Measurements from ENCODE around the gene ASB18.

Gene ASB18

GRCh38 chr2:236223675-236224074 is 40.5 kb downstream of the ASB18 start:
- H3K9me3 ChIP-seq (ENCODE audit: control insufficient read depth in 1 of 2, low read length in 2 of 2), result peaks cover 0 to 5% of the 10 kb centered on the region in 2 donors
- H3K27me3 ChIP-seq (ENCODE audit: control insufficient read depth in 1 of 2, insufficient read depth in 2 of 2, low read length in 2 of 2), result no peaks in the 10 kb centered on the region
- no peaks in the 10 kb centered on the region for H3K36me3 ChIP-seq (ENCODE audit: control insufficient read depth in 1 of 2, insufficient read depth in 2 of 2, low read length in 2 of 2)
- no peak overlapping the region for H3K4me3 ChIP-seq (ENCODE audit: low read depth in 1 of 2, low read length in 2 of 2)
- H3K9ac ChIP-seq (ENCODE audit: low read depth in 1 of 2, low read length in 2 of 2), result no peak overlapping the region
- H3K4me1 ChIP-seq (ENCODE audit: control insufficient read depth in 1 of 2, insufficient read depth in 2 of 2, low read length in 2 of 2), result no peaks in the 10 kb centered on the region
- H3K27ac ChIP-seq (ENCODE audit: low read depth, low read length), result no peak overlapping the region

- H3K9me3 ChIP-seq (ENCODE audit: control insufficient read depth in 1 of 2, low read length in 2 of 2), result peaks cover 0 to 5% of the 10 kb centered on the region in 2 donors
Measured at GRCh38 chr2:236221798-236222197, 42.4 kb downstream of the ASB18 start.

GRCh38 chr2:236219411-236219810 is 44.8 kb downstream of the ASB18 start:
- Histone ChIP-seq H3K9me3 (ENCODE audit: control insufficient read depth in 1 of 2, low read length in 2 of 2) (peaks cover 0 to 2% of the 10 kb centered on the region in 2 donors), H3K4me1 (ENCODE audit: control insufficient read depth in 1 of 2, insufficient read depth in 2 of 2, low read length in 2 of 2) (no peaks in the 10 kb centered on the region), H3K27ac (ENCODE audit: low read depth, low read length) (no peak overlapping the region), H3K9ac (ENCODE audit: low read depth in 1 of 2, low read length in 2 of 2) (no peak overlapping the region), H3K27me3 (ENCODE audit: control insufficient read depth in 1 of 2, insufficient read depth in 2 of 2, low read length in 2 of 2) (no peaks in the 10 kb centered on the region), H3K4me3 (ENCODE audit: low read depth in 1 of 2, low read length in 2 of 2) (no peak overlapping the region), H3K36me3 (ENCODE audit: control insufficient read depth in 1 of 2, insufficient read depth in 2 of 2, low read length in 2 of 2) (no peaks in the 10 kb centered on the region)

More at GRCh38 chr2:236221798-236222197, 42.4 kb downstream of the ASB18 start:
- no peak overlapping the region for H3K27ac ChIP-seq (ENCODE audit: low read depth, low read length)
- no peaks in the 10 kb centered on the region for H3K27me3 ChIP-seq (ENCODE audit: control insufficient read depth in 1 of 2, insufficient read depth in 2 of 2, low read length in 2 of 2)
- H3K36me3 ChIP-seq (ENCODE audit: control insufficient read depth in 1 of 2, insufficient read depth in 2 of 2, low read length in 2 of 2), result no peaks in the 10 kb centered on the region
- H3K9ac ChIP-seq (ENCODE audit: low read depth in 1 of 2, low read length in 2 of 2), result no peak overlapping the region
- H3K4me1 ChIP-seq (ENCODE audit: control insufficient read depth in 1 of 2, insufficient read depth in 2 of 2, low read length in 2 of 2), result no peaks in the 10 kb centered on the region
- no peak overlapping the region for H3K4me3 ChIP-seq (ENCODE audit: low read depth in 1 of 2, low read length in 2 of 2)

- H3K27me3 ChIP-seq (ENCODE audit: control insufficient read depth in 1 of 2, insufficient read depth in 2 of 2, low read length in 2 of 2), result no peaks in the 10 kb centered on the region
- H3K4me3 ChIP-seq (ENCODE audit: low read depth in 1 of 2, low read length in 2 of 2), result no peak overlapping the region
- no peaks in the 10 kb centered on the region for H3K9me3 ChIP-seq (ENCODE audit: control insufficient read depth in 1 of 2, low read length in 2 of 2)
- no peaks in the 10 kb centered on the region for H3K4me1 ChIP-seq (ENCODE audit: control insufficient read depth in 1 of 2, insufficient read depth in 2 of 2, low read length in 2 of 2)
- no peaks in the 10 kb centered on the region for H3K36me3 ChIP-seq (ENCODE audit: control insufficient read depth in 1 of 2, insufficient read depth in 2 of 2, low read length in 2 of 2)
- H3K27ac ChIP-seq (ENCODE audit: low read depth, low read length), result no peak overlapping the region
- no peak overlapping the region for H3K9ac ChIP-seq (ENCODE audit: low read depth in 1 of 2, low read length in 2 of 2)
Measured at GRCh38 chr2:236217926-236218325, 46.3 kb downstream of the ASB18 start.

GRCh38 chr2:236216711-236217110 is 47.5 kb downstream of the ASB18 start:
- H3K4me3 ChIP-seq (ENCODE audit: low read depth in 1 of 2, low read length in 2 of 2), result no peak overlapping the region
- no peak overlapping the region for H3K9ac ChIP-seq (ENCODE audit: low read depth in 1 of 2, low read length in 2 of 2)
- no peaks in the 10 kb centered on the region for H3K27me3 ChIP-seq (ENCODE audit: control insufficient read depth in 1 of 2, insufficient read depth in 2 of 2, low read length in 2 of 2)
- no peaks in the 10 kb centered on the region for H3K9me3 ChIP-seq (ENCODE audit: control insufficient read depth in 1 of 2, low read length in 2 of 2)
- no peaks in the 10 kb centered on the region for H3K4me1 ChIP-seq (ENCODE audit: control insufficient read depth in 1 of 2, insufficient read depth in 2 of 2, low read length in 2 of 2)
- H3K36me3 ChIP-seq (ENCODE audit: control insufficient read depth in 1 of 2, insufficient read depth in 2 of 2, low read length in 2 of 2), result no peaks in the 10 kb centered on the region
- H3K27ac ChIP-seq (ENCODE audit: low read depth, low read length), result no peak overlapping the region

GRCh38 chr2:236215761-236216333 is 48.4 kb downstream of the ASB18 start:
- Histone ChIP-seq H3K9me3 (ENCODE audit: control insufficient read depth in 1 of 2, low read length in 2 of 2) (no peaks in the 10 kb centered on the region), H3K4me3 (ENCODE audit: low read depth in 1 of 2, low read length in 2 of 2) (no peak overlapping the region), H3K4me1 (ENCODE audit: control insufficient read depth in 1 of 2, insufficient read depth in 2 of 2, low read length in 2 of 2) (no peaks in the 10 kb centered on the region), H3K9ac (ENCODE audit: low read depth in 1 of 2, low read length in 2 of 2) (no peak overlapping the region), H3K36me3 (ENCODE audit: control insufficient read depth in 1 of 2, insufficient read depth in 2 of 2, low read length in 2 of 2) (no peaks in the 10 kb centered on the region), H3K27me3 (ENCODE audit: control insufficient read depth in 1 of 2, insufficient read depth in 2 of 2, low read length in 2 of 2) (no peaks in the 10 kb centered on the region), H3K27ac (ENCODE audit: low read depth, low read length) (no peak overlapping the region)

GRCh38 chr2:236215196-236215595 is 49.0 kb downstream of the ASB18 start:
- no peaks in the 10 kb centered on the region for H3K27me3 ChIP-seq (ENCODE audit: control insufficient read depth in 1 of 2, insufficient read depth in 2 of 2, low read length in 2 of 2)
- no peak overlapping the region for H3K9ac ChIP-seq (ENCODE audit: low read depth in 1 of 2, low read length in 2 of 2)
- H3K4me1 ChIP-seq (ENCODE audit: control insufficient read depth in 1 of 2, insufficient read depth in 2 of 2, low read length in 2 of 2), result no peaks in the 10 kb centered on the region
- no peaks in the 10 kb centered on the region for H3K36me3 ChIP-seq (ENCODE audit: control insufficient read depth in 1 of 2, insufficient read depth in 2 of 2, low read length in 2 of 2)
- no peaks in the 10 kb centered on the region for H3K9me3 ChIP-seq (ENCODE audit: control insufficient read depth in 1 of 2, low read length in 2 of 2)
- H3K4me3 ChIP-seq (ENCODE audit: low read depth in 1 of 2, low read length in 2 of 2), result no peak overlapping the region
- H3K27ac ChIP-seq (ENCODE audit: low read depth, low read length), result no peak overlapping the region

- no peak overlapping the region for H3K4me3 ChIP-seq (ENCODE audit: low read depth in 1 of 2, low read length in 2 of 2)
- H3K4me1 ChIP-seq (ENCODE audit: control insufficient read depth in 1 of 2, insufficient read depth in 2 of 2, low read length in 2 of 2), result no peaks in the 10 kb centered on the region
- no peaks in the 10 kb centered on the region for H3K36me3 ChIP-seq (ENCODE audit: control insufficient read depth in 1 of 2, insufficient read depth in 2 of 2, low read length in 2 of 2)
- no peaks in the 10 kb centered on the region for H3K27me3 ChIP-seq (ENCODE audit: control insufficient read depth in 1 of 2, insufficient read depth in 2 of 2, low read length in 2 of 2)
- no peaks in the 10 kb centered on the region for H3K9me3 ChIP-seq (ENCODE audit: control insufficient read depth in 1 of 2, low read length in 2 of 2)
- H3K9ac ChIP-seq (ENCODE audit: low read depth in 1 of 2, low read length in 2 of 2), result no peak overlapping the region
- no peak overlapping the region for H3K27ac ChIP-seq (ENCODE audit: low read depth, low read length)
Measured at GRCh38 chr2:236214376-236214995, 49.7 kb downstream of the ASB18 start.

- Histone ChIP-seq H3K4me3 (ENCODE audit: low read depth in 1 of 2, low read length in 2 of 2) (no peak overlapping the region), H3K4me1 (ENCODE audit: control insufficient read depth in 1 of 2, insufficient read depth in 2 of 2, low read length in 2 of 2) (no peaks in the 10 kb centered on the region), H3K27ac (ENCODE audit: low read depth, low read length) (no peak overlapping the region), H3K27me3 (ENCODE audit: control insufficient read depth in 1 of 2, insufficient read depth in 2 of 2, low read length in 2 of 2) (no peaks in the 10 kb centered on the region), H3K36me3 (ENCODE audit: control insufficient read depth in 1 of 2, insufficient read depth in 2 of 2, low read length in 2 of 2) (no peaks in the 10 kb centered on the region), H3K9ac (ENCODE audit: low read depth in 1 of 2, low read length in 2 of 2) (no peak overlapping the region), H3K9me3 (ENCODE audit: control insufficient read depth in 1 of 2, low read length in 2 of 2) (no peaks in the 10 kb centered on the region)
Measured at GRCh38 chr2:236211296-236211695, 52.9 kb downstream of the ASB18 start.

- no peak overlapping the region for H3K27ac ChIP-seq (ENCODE audit: low read depth, low read length)
- no peaks in the 10 kb centered on the region for H3K4me1 ChIP-seq (ENCODE audit: control insufficient read depth in 1 of 2, insufficient read depth in 2 of 2, low read length in 2 of 2)
- H3K9me3 ChIP-seq (ENCODE audit: control insufficient read depth in 1 of 2, low read length in 2 of 2), result no peaks in the 10 kb centered on the region
- H3K36me3 ChIP-seq (ENCODE audit: control insufficient read depth in 1 of 2, insufficient read depth in 2 of 2, low read length in 2 of 2), result no peaks in the 10 kb centered on the region
- H3K9ac ChIP-seq (ENCODE audit: low read depth in 1 of 2, low read length in 2 of 2), result no peak overlapping the region
- no peak overlapping the region for H3K4me3 ChIP-seq (ENCODE audit: low read depth in 1 of 2, low read length in 2 of 2)
- H3K27me3 ChIP-seq (ENCODE audit: control insufficient read depth in 1 of 2, insufficient read depth in 2 of 2, low read length in 2 of 2), result no peaks in the 10 kb centered on the region
Measured at GRCh38 chr2:236210536-236210935, 53.7 kb downstream of the ASB18 start.
